ENCODE results near the gene NSUN2.

NSUN2 gene

DNA sequence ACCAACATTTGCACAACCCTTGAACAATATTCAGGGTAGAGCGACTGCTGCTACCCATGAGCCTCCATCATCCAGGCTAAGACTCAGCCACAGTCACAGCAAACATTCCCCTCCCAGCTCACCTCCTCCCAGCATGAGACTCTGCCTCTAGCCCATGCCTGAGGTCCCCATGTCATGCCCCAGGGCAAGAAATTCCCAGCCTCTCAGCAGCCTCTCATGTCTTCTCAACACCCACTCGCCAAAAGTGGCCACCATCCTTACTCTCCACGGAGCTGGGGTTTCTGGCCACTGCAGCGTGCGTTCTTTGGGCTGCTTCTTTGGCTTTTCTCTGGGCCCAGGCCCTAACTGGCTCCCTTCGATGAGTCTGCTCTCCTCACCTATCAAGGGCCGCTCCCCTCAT, 82.2 kb downstream of the NSUN2 start:
- H3K9me3 Mint-ChIP-seq, result no peaks in the 10 kb centered on the region
- no peaks in the 10 kb centered on the region for H3K27me3 Mint-ChIP-seq
- no peak overlapping the region for H3K27ac Mint-ChIP-seq
- H3K36me3 Mint-ChIP-seq, result no peaks in the 10 kb centered on the region
- H3K4me3 Mint-ChIP-seq, result no peak overlapping the region
- no peaks in the 10 kb centered on the region for H3K4me1 Mint-ChIP-seq

All from activated naive CD4-positive, alpha-beta T cell treated with anti-CD3 and anti-CD28 coated beads, Interleukin-2, amount 50 U/mL, for 24 hours (primary cell).